ENCODE measurements around the gene KIAA1328.
A peak's percentile ranks its signal among the peaks of the same experiment; 100 is the strongest.
"Not testable (repeated sequence)": the region's sequence is repeated elsewhere in the genome, so short reads cannot be mapped to it uniquely, and the experiment has no call there.

Gene KIAA1328

GRCh38 chr18:36828630-36829361, at the start of gene KIAA1328, which contains the start of gene TPGS2:
Gene KIAA1328 (plus strand): TSS chr18:36829127. CDS start chr18:36829139, 12 bp downstream.
Gene TPGS2 (minus strand): TSS chr18:36829002. CDS start chr18:36828767, 235 bp downstream.
- DNase-seq, result peak; percentile 45 to 69

GRCh38 chr18:36780748-36781147, 48.2 kb upstream of the KIAA1328 start:
- no peak for DNase-seq

DNA sequence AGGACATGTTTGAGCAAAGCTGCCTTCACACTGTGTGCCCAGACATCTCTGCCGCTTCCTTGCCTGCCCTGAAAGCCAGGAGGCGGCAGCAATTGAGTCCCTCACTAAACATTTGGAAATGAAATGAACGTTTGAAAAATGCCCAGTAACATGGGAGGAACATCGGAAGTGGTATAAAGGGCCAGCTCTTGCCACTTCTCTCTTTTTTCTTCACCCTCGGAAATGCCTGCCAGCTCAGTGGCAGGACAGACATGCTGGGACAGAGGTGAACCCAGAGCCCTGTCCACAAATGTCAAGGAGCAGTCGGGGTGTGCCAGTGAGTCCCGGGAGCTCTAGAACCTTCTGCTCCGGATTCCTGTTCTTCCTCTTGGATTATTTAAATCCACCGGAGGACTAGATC, 46.2 kb upstream of the KIAA1328 start:
- no peak for DNase-seq

- DNase-seq, result no peak
Observed at GRCh38 chr18:36783792-36784191, 45.1 kb upstream of the KIAA1328 start.

DNA sequence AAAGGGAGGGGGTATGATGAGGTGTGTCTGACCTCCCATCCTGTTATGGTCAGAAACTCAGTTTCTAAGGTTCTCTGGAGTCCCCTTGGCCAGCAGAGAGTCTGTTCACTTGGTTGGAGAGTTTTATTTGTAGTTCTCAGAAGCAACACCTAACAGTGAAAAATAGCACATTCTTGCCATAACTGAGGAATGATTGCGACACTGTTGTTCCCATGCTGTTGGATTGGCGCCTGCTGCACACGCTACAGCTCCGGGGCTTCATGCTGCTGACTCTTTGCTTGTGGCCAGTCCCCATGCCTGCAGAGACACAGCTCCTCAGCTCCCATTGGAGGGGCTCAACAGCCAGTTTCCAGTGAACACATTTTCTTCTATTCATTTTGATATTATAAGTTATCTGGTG, 42.2 kb upstream of the KIAA1328 start:
- no peak for DNase-seq

DNA sequence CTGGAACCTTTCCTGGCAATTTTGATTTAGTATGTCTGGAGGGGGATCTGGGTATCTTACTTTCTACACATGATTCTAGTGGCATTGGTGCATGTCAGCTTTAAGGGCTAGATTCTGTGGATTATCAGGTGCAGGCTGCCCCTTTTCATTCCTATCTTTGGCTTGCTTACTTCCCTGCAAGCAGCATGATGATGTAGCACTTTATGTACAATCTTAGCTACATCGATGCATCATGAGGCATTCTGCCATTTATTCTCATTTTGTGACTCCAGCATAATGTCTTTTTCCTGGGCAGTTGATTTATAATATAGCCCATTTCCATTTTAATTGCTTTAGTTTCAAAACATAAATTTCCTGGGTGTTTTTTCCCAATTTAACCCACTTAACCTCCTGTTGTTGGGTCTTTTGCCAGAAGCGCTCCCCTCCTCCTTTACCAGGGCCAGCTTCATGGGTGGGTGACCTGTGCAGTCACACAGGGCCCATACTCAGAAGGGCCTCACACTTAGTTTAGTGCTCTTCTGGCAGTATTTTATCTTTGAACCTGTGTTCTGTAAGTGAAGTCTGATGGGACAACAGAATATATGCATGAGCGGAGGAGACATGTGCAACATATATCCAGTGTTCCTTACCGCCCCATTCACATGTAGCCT, 36.2 kb upstream of the KIAA1328 start:
- no peak for DNase-seq

DNA sequence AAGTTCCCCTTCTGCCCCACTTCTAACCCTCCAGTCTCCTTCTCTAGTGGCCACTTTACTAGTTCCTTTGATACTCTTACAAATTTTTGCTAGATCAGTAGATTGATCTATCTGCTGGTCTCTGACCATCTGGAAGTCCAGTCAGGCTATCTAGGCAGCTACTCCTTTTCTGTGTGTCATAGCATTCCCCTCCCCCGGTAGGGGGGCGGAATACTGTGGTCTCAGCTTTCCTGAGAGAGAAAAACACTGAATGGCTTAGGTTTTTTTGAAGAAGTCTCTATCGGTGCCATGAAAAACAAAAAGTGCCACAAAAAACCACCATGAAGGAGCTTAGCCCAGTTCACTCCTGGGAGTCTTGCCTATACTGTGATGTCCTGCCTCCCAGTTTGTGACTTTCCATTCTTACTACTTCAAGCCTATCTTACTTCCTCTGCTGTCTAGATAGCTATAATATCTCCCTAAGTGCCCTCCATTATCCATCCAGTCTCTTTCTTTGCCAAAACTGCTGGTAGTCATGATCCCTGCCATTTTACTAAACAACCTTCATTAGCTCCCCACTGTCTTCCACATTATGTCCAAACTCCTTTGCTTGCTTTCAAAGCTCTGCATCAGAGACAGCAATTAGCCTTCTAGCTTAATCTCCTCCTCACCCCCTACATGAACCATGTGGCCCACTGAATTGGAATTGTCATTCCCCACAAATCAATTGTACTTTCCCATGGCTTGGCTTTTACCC, 30.0 kb upstream of the KIAA1328 start:
- DNase-seq, result no peak

DNA sequence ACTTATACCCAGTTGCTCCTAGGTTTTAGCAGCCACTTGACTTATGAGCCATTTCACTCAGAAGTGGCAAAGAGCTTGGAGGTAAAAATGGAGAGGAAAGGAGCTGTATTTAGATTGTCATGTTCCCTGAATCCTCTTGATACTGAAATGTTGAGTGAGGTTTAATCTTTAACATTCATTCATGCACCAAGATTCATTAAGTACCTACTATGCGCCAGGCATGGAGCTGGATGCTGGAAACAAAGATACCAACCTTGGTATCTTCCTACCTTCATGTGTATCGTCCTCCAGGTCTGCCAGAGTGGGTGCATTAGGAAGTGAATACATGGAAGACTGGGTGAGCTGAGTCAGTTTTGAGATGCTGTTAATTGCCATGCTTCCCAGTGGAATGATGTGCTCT, 23.8 kb upstream of the KIAA1328 start:
- no peak for DNase-seq

DNA sequence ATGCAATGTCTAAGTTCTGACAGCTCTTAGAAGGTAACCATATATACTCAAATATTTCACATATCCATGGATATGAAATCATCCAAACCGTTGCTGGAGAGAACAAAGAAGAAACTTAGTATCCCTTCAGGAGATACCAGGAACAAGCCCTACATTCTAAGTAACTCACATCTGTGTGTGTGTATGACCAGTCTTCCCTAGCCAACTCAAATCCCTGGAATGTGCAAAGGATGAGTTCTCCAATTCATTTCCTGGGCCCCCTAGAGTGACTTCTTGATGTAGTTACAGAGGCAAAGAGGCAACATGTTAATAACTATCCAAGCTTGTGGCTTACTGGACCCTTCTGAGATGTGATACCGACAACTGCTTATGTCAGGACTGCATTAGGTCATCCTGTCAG, 20.2 kb upstream of the KIAA1328 start:
- no peak for DNase-seq

GRCh38 chr18:36809590-36810381, 19.1 kb upstream of the KIAA1328 start:
- peak in 1 of 2 experiments; percentile 13 for DNase-seq

DNA sequence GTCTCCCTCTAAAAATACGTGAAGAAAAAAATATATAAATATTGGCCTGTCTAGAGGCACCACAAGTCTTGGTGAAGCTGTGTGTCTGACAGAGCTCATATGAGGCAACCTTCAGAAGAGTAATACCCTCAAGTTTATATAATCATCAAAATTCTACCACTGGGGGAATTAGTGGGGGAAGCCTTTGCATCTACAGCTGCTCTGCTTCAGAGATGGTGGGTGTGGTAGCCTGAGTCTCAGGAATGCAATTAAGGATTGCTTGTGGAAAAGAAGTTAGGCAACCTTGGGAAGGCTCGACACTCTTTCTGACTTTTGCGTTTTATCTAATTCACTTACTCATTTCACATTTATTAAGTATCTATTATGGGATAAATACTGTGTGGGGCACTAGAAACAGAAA, 17.5 kb upstream of the KIAA1328 start:
- DNase-seq, result no peak

- no peak for DNase-seq
Observed at GRCh38 chr18:36811955-36812354, 17.0 kb upstream of the KIAA1328 start.

DNA sequence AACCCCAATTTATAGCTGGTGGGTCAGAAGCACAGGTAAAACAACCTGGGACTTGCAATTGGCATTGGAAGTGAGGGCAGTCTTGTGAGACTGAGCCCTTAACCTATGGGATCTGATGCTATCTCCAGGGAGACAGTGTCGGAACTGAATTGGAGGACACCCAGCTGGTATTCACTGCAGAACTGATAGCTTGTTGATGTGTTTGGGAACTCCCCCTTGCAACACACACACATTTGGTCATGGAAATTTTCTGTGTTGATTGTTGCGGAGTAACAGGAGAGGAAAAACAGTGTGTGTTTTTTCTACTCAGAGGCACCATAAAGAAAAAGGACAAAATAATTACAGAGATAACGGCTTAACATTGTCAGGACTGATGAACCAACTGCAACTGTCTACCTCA, 16.2 kb upstream of the KIAA1328 start:
- no peak for DNase-seq

GRCh38 chr18:36813101-36813775, 15.7 kb upstream of the KIAA1328 start:
- DNase-seq, result no peak

GRCh38 chr18:36813824-36814223, 15.1 kb upstream of the KIAA1328 start:
- DNase-seq, result no peak

- DNase-seq, result peak in 1 of 2 experiments; percentile 14
Observed at GRCh38 chr18:36814994-36815393, 13.9 kb upstream of the KIAA1328 start.

DNA sequence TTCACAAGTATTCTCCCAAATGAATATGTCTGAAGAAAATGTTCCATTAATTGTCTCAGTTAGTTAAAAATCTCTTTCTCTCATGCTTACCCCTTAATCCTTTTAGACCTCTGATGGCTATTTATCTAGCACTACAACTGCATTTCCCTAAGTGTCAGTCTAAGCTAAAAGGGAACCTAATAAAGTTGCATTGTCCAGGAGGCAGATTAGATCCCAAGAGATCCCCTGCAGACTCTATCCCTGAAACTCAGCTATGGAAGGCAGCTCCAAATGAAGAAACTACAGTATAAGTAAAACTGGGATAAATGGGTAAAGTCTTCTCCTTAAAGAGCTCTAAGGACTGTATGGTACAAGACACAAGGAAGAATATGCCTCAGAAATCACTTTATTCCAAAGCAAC, 12.8 kb upstream of the KIAA1328 start:
- DNase-seq, result not testable (repeated sequence)

DNA sequence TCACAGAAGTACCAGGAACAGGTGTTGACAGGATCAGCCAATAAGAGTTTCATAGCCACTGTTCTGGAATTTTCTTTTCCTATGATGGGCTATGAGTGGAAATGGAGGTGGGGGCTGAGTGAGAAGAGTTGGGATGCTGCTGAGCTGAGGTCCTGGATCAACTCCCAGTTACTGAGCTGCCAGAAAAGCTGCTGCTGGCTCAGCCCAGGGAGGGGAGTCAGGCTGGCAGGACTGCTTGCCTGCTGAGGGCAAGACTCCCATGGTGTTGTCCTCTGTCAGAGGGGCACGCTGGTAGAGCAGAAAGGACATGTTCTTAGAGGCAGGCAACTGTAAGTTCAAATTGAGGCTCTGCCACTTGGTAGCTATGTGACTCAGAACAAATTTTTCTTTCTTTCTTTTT, 11.9 kb upstream of the KIAA1328 start:
- DNase-seq, result no peak

DNA sequence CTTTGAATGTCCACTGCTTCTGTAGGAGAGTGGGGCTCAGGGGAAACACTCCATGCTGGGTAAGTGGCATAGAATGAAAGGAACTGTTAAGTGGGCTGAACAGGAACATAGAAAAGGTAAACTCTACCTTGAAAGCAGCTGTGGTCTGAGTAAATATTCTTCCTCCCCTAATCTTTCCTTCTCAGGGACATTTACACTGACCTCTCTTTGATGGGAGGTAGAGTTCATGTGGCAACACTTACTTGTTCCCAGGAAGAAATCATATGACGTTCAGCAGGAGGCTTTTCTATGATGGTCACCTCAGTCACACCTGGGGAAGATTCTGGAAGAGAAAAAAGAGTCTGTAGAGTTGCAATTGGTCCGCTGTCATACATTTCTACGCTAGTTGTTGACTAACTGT, 10.3 kb upstream of the KIAA1328 start:
- DNase-seq, result no peak

DNA sequence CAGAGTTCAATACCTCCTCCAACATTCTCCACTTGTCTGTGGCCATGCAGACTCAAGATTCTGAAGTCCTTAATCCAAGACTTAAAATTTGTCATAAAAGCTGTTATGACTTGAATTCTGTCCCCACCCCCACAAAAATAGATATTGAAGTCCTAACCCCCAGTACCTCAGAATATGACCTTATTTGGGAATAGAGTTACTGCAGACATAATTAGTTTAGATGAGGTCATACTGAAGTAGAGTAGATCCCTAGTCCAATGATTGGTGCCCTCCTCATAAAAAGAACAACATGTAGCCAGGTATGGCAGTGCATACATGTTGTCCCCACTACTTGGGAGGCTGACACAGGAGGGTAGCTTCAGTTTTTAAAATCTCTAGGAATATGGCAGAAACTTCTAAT, 9.3 kb upstream of the KIAA1328 start:
- DNase-seq, result no peak

DNA sequence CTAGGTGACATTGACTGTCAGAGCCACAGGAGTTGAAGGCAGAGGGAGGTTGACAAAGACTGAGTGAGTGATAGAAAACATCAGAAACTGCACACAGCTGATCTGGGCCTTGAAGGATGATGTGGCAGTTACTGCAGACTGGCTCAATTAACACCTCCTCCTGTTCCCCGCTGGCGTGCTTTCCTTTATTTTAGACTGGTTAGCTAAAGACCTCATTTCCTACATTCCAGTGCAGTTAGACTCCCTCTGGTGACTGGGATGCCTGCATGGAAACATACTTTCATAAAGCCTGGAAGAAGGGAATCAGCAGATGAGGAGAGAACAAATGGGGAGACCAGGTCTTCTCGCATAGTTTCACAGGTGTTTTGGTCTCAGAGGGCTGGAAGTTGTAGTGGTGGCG, 7.2 kb upstream of the KIAA1328 start:
- DNase-seq, result no peak

- no peak for DNase-seq
Observed at GRCh38 chr18:36825526-36825925, 3.4 kb upstream of the KIAA1328 start.
